Measurements from ENCODE around the gene SEPTIN2. TPM values are rescaled to one million over a fixed set of nuclear protein-coding genes. Genes with fewer than 3 reads are reported as not detected.

The SEPTIN2 gene
- total and polyA plus RNA-seq, 10 of the 15 experiments (the other 5 are each of a cell fraction or from before 2014, with no cell fraction given): 169 to 474 (median 269) TPM

GRCh38 chr2:241296767-241297166 lies 19.0 kb upstream of the SEPTIN2 start:
- TF ChIP-seq STAT3 (IDR thresholded peaks at IDR 0.05; ENCODE audit: low read depth, low read length) (no peak), NRF1 (conservative IDR thresholded peaks at IDR 0.05; ENCODE audit: low read depth, low read length) (no peak), RB1 (IDR thresholded peaks at IDR 0.05; ENCODE audit: borderline replicate concordance) (no peak), NFXL1 (IDR thresholded peaks at IDR 0.05; ENCODE audit: borderline replicate concordance) (no peak)
- Histone ChIP-seq H3K4me2 (ENCODE audit: control insufficient read depth, insufficient read depth) (no peak overlapping the region), H3K36me3 (ENCODE audit: control insufficient read depth in 2 of 2, insufficient read depth in 2 of 2, low read length in 1 of 2) (0 out of 4 replicates have a peak, but pooled peaks cover 0 to 3% of the 10 kb centered on the region in 2 experiments), H2AFZ (ENCODE audit: control insufficient read depth, low read depth, low read length) (no peak overlapping the region), H3K9ac (ENCODE audit: control insufficient read depth, insufficient read depth, low read length) (no peak overlapping the region), H3K9me3 (replicated peaks; ENCODE audit: control insufficient read depth, insufficient read depth, low read length) (no peaks in the 10 kb centered on the region), H3K27me3 (replicated peaks in 1 of 2; ENCODE audit: control insufficient read depth in 2 of 2, insufficient read depth in 2 of 2, low read length in 1 of 2) (no peaks in the 10 kb centered on the region), H3K4me3 (no peak overlapping the region), H3K4me1 (ENCODE audit: control insufficient read depth, insufficient read depth, low read length) (peaks cover 3% of the 10 kb centered on the region), H3K79me2 (ENCODE audit: control insufficient read depth, insufficient read depth, low read length) (peaks cover 83% of the 10 kb centered on the region), H3K27ac (ENCODE audit: control insufficient read depth, insufficient read depth) (no peak overlapping the region), H4K20me1 (ENCODE audit: control insufficient read depth, insufficient read depth) (no peaks in the 10 kb centered on the region)
- CTCF ChIA-PET: interaction anchor here (1.1 to 1.3 kb wide), 3 partner anchors 14 to 46 kb away, joined by 3 read pairs; no protein-coding TSS in a partner anchor
- ATAC-seq (no peak), DNase-seq (ENCODE audit: low read depth, low spot score) (no peak), FAIRE-seq (no peak)
- SMC1A ChIA-PET (ENCODE audit: uncharacterized antibody, unreplicated experiment): no interaction called here
- RAD21 ChIA-PET (ENCODE audit: unreplicated experiment): no interaction called here
- in situ Hi-C loops (cut with MboI): no loop called here
- no TSS peak for BruUV-seq (replicated peaks)
- intact Hi-C loops (cut with micrococcal nuclease; ENCODE audit: unreplicated experiment): no loop called here
- POLR2A ChIA-PET: interaction anchor here (1.3 kb wide), 2 partner anchors 13 to 17 kb away, joined by 3 to 4 read pairs; no protein-coding TSS in a partner anchor
- 90% methylated on average over 8 of the region's 8 CpGs for WGBS (ENCODE audit: insufficient coverage, insufficient replicate concordance, low lambda C conversion rate, missing lambda C conversion rate)

- H4K20me1 ChIP-seq (ENCODE audit: control insufficient read depth, insufficient read depth): no peaks in the 10 kb centered on the region
- intact Hi-C loops (cut with micrococcal nuclease; ENCODE audit: unreplicated experiment): no loop called here
- no peaks in the 10 kb centered on the region for H3K9me3 ChIP-seq (replicated peaks; ENCODE audit: control insufficient read depth, insufficient read depth, low read length)
- H3K4me2 ChIP-seq (ENCODE audit: control insufficient read depth, insufficient read depth): no peak overlapping the region
- ATAC-seq (no peak), FAIRE-seq (no peak), DNase-seq (ENCODE audit: low read depth, low spot score) (no peak)
- 0 out of 4 replicates have a peak, but pooled peaks cover 0 to 3% of the 10 kb centered on the region in 2 experiments for H3K36me3 ChIP-seq (ENCODE audit: control insufficient read depth in 2 of 2, insufficient read depth in 2 of 2, low read length in 1 of 2)
- no peak overlapping the region for H3K9ac ChIP-seq (ENCODE audit: control insufficient read depth, insufficient read depth, low read length)
- no peak overlapping the region for H3K27ac ChIP-seq (ENCODE audit: control insufficient read depth, insufficient read depth)
- H3K79me2 ChIP-seq (ENCODE audit: control insufficient read depth, insufficient read depth, low read length): peaks cover 84% of the 10 kb centered on the region
- no peaks in the 10 kb centered on the region for H3K27me3 ChIP-seq (replicated peaks in 1 of 2; ENCODE audit: control insufficient read depth in 2 of 2, insufficient read depth in 2 of 2, low read length in 1 of 2)
- no TSS peak for BruUV-seq (replicated peaks)
- H2AFZ ChIP-seq (ENCODE audit: control insufficient read depth, low read depth, low read length): no peak overlapping the region
- 99% methylated on average over 5 of the region's 5 CpGs for WGBS (ENCODE audit: insufficient coverage, insufficient replicate concordance, low lambda C conversion rate, missing lambda C conversion rate)
- no peak overlapping the region for H3K4me3 ChIP-seq
- SMC1A ChIA-PET (ENCODE audit: uncharacterized antibody, unreplicated experiment): interaction anchor here (1.6 to 1.8 kb wide), 2 partner anchors 11 to 16 kb away, joined by 3 to 5 read pairs; no protein-coding TSS in a partner anchor
- RAD21 ChIA-PET (ENCODE audit: unreplicated experiment): no interaction called here
- in situ Hi-C loops (cut with MboI): no loop called here
- POLR2A ChIA-PET: interaction anchor here (0.7 kb wide), 1 partner anchor 13 kb away, joined by 3 read pairs; no protein-coding TSS in a partner anchor
- 0 out of 2 replicates have a peak, but pooled peaks have one; percentile 9 for TF ChIP-seq RUNX3 (IDR thresholded peaks at IDR 0.05; ENCODE audit: low read length)
- TF ChIP-seq NRF1 (conservative IDR thresholded peaks at IDR 0.05; ENCODE audit: low read depth, low read length): no peak
- CTCF ChIA-PET: interaction anchor here (0.9 kb wide), 1 partner anchor 11 kb away, joined by 4 read pairs; no protein-coding TSS in a partner anchor
- H3K4me1 ChIP-seq (ENCODE audit: control insufficient read depth, insufficient read depth, low read length): peaks cover 9% of the 10 kb centered on the region
Measured at GRCh38 chr2:241298673-241299072, 17.1 kb upstream of the SEPTIN2 start.

All from GM12878 (cell line).